Epithelial cell of esophagus (primary cell): ENCODE measurements around the gene IFNAR1.

Experiments
- DNase-seq: peaks from one replicate; pipeline ENCODE4 v3.0.0; 2010; ENCODE audit warnings: low read depth
- H3K4me3 ChIP-seq: 2 replicates; pipeline ENCODE4 v1.5.1; 2011; ENCODE audit warnings: mild to moderate bottlenecking, low read length, control low read depth
- CTCF ChIP-seq: IDR thresholded peaks from 2 replicates; pipeline ENCODE4 v1.5.1; 2011; ENCODE audit warnings: low read depth, mild to moderate bottlenecking, low read length, control low read depth, inconsistent platforms; ENCODE audit not compliant: insufficient read depth; ENCODE audit errors: missing control alignments

IFNAR1 gene

DNA sequence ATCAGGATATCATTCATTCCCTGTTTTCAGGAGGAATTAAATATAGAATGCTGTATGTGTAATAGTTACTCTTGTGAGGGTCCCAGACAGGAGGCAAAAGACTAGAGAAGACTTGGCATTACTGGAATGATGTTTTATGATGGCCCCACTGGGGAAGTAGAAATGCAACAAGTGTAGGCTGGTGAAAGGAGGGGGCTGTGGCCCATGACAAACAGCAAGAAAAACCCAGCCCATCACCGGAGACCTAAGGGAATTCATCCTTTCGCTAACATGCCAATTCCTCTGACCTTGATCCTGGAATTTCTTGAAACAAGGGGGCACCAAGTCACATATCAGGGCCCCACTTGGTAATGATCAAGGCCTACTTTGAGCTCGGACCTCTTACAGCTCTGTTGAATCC lies 72.9 kb downstream of the IFNAR1 start:
- H3K4me3 ChIP-seq, result no peak overlapping the region
- no peak for DNase-seq
- TF ChIP-seq CTCF, result no peak

GRCh38 chr21:33398361-33398760 lies 73.6 kb downstream of the IFNAR1 start:
- DNase-seq, result no peak
- no peak overlapping the region for H3K4me3 ChIP-seq
- no peak for TF ChIP-seq CTCF

DNA sequence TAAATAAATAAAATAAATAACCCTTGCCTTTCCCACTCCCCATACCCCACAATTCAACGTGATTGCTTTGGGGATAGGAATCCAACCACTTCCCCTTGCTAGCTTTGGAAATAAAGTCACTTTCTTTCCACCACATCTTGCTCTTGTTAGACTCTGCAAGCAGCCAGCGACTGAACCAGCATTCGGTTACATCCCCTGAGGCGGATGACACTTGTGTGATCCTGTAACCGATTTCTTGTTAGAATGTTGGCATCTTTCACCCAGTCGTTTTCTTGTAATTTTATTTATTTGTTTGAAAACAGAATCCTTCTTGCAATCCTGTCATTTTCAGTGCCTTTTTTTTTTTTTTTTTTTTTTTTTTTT lies 76.8 kb downstream of the IFNAR1 start:
- H3K4me3 ChIP-seq, result no peak overlapping the region
- no peak for TF ChIP-seq CTCF
- DNase-seq, result no peak

GRCh38 chr21:33402001-33402979 lies 77.5 kb downstream of the IFNAR1 start:
- TF ChIP-seq CTCF, result no peak
- DNase-seq, result peak; percentile 84
- H3K4me3 ChIP-seq, result peak overlapping the region; percentile 77

DNA sequence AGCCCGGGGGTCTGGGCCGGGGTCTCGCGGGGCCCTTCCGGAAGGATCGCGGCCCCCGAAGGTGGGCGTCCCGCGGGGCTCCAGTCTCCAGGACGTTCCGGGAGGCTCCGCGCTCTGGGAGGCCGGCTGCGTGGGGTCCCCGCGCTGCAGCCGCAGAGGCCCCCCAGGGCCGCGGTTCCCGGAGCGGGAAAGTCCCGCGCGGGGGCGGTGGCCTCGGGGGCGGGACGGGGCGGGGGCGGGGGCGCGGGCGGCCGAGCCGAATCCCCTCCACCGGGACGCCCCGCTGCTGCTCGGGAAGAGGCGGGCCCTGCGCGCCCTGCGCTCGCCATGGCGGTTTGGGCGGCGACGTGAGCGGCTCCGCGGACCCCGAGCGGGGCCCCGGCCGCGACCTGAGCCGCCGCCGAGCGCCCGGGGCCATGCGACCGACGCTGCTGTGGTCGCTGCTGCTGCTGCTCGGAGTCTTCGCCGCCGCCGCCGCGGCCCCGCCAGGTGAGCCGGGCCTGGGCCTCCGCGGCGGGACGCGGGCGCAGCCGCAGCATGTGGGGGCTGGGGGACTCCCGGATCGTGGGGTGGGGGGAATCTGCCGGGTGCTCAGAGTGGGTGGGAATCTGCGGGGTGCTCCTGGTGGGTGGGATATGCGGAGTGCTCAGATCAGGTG lies 78.5 kb downstream of the IFNAR1 start, which contains the start of gene IFNGR2:
TSS of gene IFNGR2 (plus strand) at position 286 of the 658 bp plus-strand sequence. CDS start at position 417, 131 bp downstream.
- no peak for TF ChIP-seq CTCF
- peak within 1 kb of the TSS; percentile 77 for H3K4me3 ChIP-seq
- DNase-seq, result peak; percentile 41

DNA sequence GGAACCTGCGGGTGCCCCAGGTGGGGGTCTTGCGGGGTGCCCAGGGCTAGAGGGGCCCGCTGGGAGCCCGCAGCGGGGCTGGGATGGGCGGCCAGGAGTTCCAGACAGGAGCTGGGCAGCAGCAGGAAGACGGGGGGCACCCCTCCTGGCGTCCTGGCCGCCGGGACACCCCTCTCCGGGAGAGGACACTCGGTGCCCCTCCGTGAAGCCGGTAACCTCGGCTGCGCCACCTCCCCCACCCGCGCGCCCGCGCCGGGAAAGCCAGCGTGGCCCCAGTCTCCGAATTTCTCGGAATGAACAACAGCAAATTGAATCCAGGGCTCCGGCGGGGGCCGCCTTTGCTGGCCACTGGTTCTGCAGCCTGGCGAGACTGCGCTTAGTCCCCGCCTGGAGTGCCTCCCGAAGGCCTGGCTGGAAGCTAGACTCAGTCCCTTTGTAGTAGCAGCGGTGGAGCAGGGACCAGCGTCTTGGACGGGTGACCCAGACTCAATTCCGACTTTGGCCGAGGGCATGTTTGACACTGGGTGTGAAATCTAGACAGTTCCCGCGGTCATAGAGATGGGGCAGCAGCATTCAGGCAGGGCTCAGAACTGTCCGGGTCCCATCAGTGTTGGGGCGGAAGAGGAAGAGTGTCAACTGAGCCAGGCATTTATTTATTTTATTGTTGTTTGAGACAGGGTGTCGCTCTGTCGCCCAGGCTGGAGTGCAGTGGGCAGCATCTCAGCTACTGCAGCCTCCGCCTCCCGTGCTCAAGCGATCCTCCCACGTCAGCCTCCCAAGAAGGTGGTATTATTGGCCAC lies 79.2 kb downstream of the IFNAR1 start:
- peak overlapping the region; percentile 77 for H3K4me3 ChIP-seq
- DNase-seq, result peak; percentile 38

More for the DNA sequence above, 79.2 kb downstream of the IFNAR1 start:
- no peak for TF ChIP-seq CTCF
